ENCODE measurements around the gene CFAP221.

DNA sequence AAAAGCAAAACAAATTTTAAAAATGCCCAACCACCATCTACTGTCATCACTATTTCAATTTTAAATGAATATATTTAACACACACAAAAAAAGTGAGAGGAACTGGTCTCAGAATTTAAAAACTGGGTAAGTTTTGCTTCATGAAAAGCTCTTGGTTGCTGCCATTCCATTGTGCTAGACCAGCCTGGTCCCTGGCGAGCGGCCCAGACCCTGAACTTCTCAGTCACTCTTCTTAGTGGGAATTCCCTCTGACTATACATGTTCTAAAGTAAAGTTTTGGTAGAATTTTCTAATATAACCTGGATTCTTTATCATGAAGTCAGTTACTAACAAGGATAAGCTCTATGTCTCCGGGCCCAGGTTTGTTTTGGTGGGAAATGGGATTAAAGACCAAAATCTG is 99.9 kb downstream of the CFAP221 start:
- no peak for TF ChIP-seq POLR2A (IDR thresholded peaks at IDR 0.05)
- TF ChIP-seq, protein P1, sequence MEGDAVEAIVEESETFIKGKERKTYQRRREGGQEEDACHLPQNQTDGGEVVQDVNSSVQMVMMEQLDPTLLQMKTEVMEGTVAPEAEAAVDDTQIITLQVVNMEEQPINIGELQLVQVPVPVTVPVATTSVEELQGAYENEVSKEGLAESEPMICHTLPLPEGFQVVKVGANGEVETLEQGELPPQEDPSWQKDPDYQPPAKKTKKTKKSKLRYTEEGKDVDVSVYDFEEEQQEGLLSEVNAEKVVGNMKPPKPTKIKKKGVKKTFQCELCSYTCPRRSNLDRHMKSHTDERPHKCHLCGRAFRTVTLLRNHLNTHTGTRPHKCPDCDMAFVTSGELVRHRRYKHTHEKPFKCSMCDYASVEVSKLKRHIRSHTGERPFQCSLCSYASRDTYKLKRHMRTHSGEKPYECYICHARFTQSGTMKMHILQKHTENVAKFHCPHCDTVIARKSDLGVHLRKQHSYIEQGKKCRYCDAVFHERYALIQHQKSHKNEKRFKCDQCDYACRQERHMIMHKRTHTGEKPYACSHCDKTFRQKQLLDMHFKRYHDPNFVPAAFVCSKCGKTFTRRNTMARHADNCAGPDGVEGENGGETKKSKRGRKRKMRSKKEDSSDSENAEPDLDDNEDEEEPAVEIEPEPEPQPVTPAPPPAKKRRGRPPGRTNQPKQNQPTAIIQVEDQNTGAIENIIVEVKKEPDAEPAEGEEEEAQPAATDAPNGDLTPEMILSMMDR (IDR thresholded peaks at IDR 0.05) = no peak
- no peak for TF ChIP-seq EP300 (IDR thresholded peaks at IDR 0.05)
